Measurements from ENCODE around the gene SCN5A. TPM values are rescaled to one million over a fixed set of nuclear protein-coding genes. Genes with fewer than 3 reads are reported as not detected.

Gene SCN5A
- total and polyA plus RNA-seq, 2 of the 4 experiments (the other 2 are of a cell fraction), result 1.9 to 2.0 TPM

DNA sequence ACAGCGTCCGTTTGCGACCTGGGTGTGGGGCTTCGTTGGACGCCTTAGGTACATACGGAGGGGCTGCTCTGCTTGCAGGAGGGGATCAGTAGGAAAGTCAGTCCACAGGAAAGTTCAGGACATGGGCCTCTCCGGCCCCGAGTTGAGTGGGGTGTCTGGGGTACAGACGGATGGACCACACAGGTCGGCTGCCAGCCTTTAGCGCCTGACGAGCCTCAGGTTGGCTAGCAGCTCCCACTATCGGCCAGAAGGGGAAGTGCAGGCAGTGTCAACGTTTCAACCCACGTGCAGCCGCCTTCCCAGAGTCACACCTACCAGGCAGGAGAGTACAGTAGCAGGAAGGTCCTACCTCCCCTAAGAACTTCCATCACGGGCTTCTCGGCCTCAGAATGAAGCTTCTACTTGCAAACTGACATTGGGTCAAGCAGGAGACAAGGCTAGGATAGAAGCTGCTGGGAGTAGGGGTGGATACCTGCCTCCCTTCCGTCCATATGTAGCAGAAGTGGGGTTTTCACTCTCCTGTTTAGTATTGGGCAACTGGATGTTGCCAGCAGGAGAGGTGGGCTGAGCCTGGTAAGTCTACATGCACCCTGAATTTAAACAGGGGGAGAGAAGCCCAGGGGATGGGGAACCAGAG lies 1.8 kb upstream of the SCN5A start:
- peaks cover 11% of the 10 kb centered on the region for H3K27me3 ChIP-seq (ENCODE audit: control insufficient read depth, insufficient read depth, low read length)
- no peak overlapping the region for H3K27ac ChIP-seq (ENCODE audit: insufficient read depth, low read length)
- H3K9me1 ChIP-seq (ENCODE audit: insufficient read depth, low read length), result no peaks in the 10 kb centered on the region; the same call in 1 of the 2 replicates
- TF ChIP-seq SMC3 (IDR thresholded peaks at IDR 0.05; ENCODE audit: low read depth, low read length), result peak; percentile 60
- peak; percentile 94 for TF ChIP-seq MXI1 (IDR thresholded peaks at IDR 0.05; ENCODE audit: borderline replicate concordance, low read depth, low read length)
- TF ChIP-seq, protein P1, sequence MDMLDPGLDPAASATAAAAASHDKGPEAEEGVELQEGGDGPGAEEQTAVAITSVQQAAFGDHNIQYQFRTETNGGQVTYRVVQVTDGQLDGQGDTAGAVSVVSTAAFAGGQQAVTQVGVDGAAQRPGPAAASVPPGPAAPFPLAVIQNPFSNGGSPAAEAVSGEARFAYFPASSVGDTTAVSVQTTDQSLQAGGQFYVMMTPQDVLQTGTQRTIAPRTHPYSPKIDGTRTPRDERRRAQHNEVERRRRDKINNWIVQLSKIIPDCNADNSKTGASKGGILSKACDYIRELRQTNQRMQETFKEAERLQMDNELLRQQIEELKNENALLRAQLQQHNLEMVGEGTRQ (IDR thresholded peaks at IDR 0.05; ENCODE audit: low read depth, low read length), result peak; percentile 77
- no peak for TF ChIP-seq MAFK (IDR thresholded peaks at IDR 0.05; ENCODE audit: low read depth, low read length)
- TF ChIP-seq NFE2L2 (IDR thresholded peaks at IDR 0.05; ENCODE audit: low read depth, low read length), result no peak
- TF ChIP-seq, protein P2, sequence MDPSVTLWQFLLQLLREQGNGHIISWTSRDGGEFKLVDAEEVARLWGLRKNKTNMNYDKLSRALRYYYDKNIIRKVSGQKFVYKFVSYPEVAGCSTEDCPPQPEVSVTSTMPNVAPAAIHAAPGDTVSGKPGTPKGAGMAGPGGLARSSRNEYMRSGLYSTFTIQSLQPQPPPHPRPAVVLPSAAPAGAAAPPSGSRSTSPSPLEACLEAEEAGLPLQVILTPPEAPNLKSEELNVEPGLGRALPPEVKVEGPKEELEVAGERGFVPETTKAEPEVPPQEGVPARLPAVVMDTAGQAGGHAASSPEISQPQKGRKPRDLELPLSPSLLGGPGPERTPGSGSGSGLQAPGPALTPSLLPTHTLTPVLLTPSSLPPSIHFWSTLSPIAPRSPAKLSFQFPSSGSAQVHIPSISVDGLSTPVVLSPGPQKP (IDR thresholded peaks at IDR 0.05; ENCODE audit: borderline replicate concordance, low read depth, low read length), result no peak
- TF ChIP-seq BHLHE40 (IDR thresholded peaks at IDR 0.05; ENCODE audit: low read depth, low read length), result peak; percentile 86
- no peak for TF ChIP-seq FOS (IDR thresholded peaks at IDR 0.05; ENCODE audit: low read depth, low read length)
- no peak for TF ChIP-seq CHD1 (IDR thresholded peaks at IDR 0.05; ENCODE audit: low read depth, low read length)
- no peak for TF ChIP-seq POLR2A (IDR thresholded peaks at IDR 0.05; ENCODE audit: low read depth, low read length)
- no peak for TF ChIP-seq RFX5 (IDR thresholded peaks at IDR 0.05; ENCODE audit: low read depth, low read length)
- no peak for TF ChIP-seq RCOR1 (IDR thresholded peaks at IDR 0.05; ENCODE audit: insufficient replicate concordance, low read length)
- peak; percentile 93 for TF ChIP-seq CTCF (conservative IDR thresholded peaks at IDR 0.05; ENCODE audit: low read depth, low read length)
- TF ChIP-seq RAD21 (IDR thresholded peaks at IDR 0.05; ENCODE audit: low read length), result peak; percentile 85
- H3K4me2 ChIP-seq (ENCODE audit: low read depth, low read length), result peak overlapping the region; percentile 69; the same call in 1 of the 2 replicates
- no peak overlapping the region for H3K18ac ChIP-seq (ENCODE audit: low read depth, low read length)
- H2AK5ac ChIP-seq (ENCODE audit: low read depth, low read length), result no peak overlapping the region
- dilution Hi-C loops (cut with HindIII; ENCODE audit: low sequenced_read_pairs, unreplicated experiment) (no loop called here), in situ Hi-C loops (cut with MboI; ENCODE audit: low sequenced_read_pairs) (no loop called here), intact Hi-C loops (cut with micrococcal nuclease) (loop anchor here (1.0 to 10.0 kb wide), 2 partner anchors 130 to 296 kb away; no protein-coding TSS in a partner anchor)
- WGBS, 2 experiments (ENCODE audit: extremely low coverage in 2 of 2, insufficient read length in 1 of 2), result 0% methylated on average over 6 of the region's 19 CpGs; no CpG with 5 or more reads in 1 of the 2 experiments
- H4K8ac ChIP-seq (ENCODE audit: low read depth in 2 of 2, low read length in 2 of 2), result no peak overlapping the region
- H3K14ac ChIP-seq (replicated peaks; ENCODE audit: low read depth, low read length), result no peak overlapping the region
- no TSS peak for BruUV-seq (replicated peaks)
- H3K4ac ChIP-seq (ENCODE audit: low read depth, low read length), result no peak overlapping the region
- no peak overlapping the region for H2BK120ac ChIP-seq (ENCODE audit: low read depth, low read length)
- H3K4me1 ChIP-seq (ENCODE audit: control insufficient read depth, insufficient read depth, low read length), result peaks cover 3% of the 10 kb centered on the region
- H2AK9ac ChIP-seq (replicated peaks; ENCODE audit: low read depth, low read length, poor library complexity), result peak overlapping the region; percentile 44
- H2AFZ ChIP-seq (replicated peaks; ENCODE audit: low read length, poor library complexity), result peak overlapping the region; percentile 81
- H3K23ac ChIP-seq (ENCODE audit: low read depth, low read length), result no peak overlapping the region
- no peak overlapping the region for H3K9ac ChIP-seq (ENCODE audit: low read depth, low read length)
- CTCF ChIA-PET, result interaction anchor here (0.5 to 3.3 kb wide), 11 partner anchors 10 to 362 kb away, joined by 3 to 32 read pairs (median 4); no protein-coding TSS in a partner anchor
- H3K36me3 ChIP-seq (ENCODE audit: control insufficient read depth, insufficient read depth, low read length), result no peaks in the 10 kb centered on the region
- POLR2A ChIA-PET (ENCODE audit: unreplicated experiment), result no interaction called here
- peaks cover 0 to 11% of the 10 kb centered on the region in 2 experiments; a peak in 2 of 4 replicates for H3K79me1 ChIP-seq (ENCODE audit: low read depth in 1 of 2, low read length in 2 of 2)
- no peaks in the 10 kb centered on the region for H4K20me1 ChIP-seq (ENCODE audit: insufficient read depth, low read length)
- H3K9me3 ChIP-seq (ENCODE audit: control insufficient read depth, insufficient read depth, low read length), result no peaks in the 10 kb centered on the region
- no peak overlapping the region for H2BK5ac ChIP-seq (ENCODE audit: low read depth, low read length, poor library complexity, severe bottlenecking)
- ATAC-seq (ENCODE audit: low read depth) (peak; percentile 59), DNase-seq (peak; percentile 52)
- no peak overlapping the region for H2BK15ac ChIP-seq (ENCODE audit: low read depth, low read length)
- no peak overlapping the region for H2BK20ac ChIP-seq (ENCODE audit: low read depth, low read length)
- H3K4me3 ChIP-seq (ENCODE audit: insufficient read depth, low read depth, low read length), result no peak overlapping the region
- H4K5ac ChIP-seq (ENCODE audit: low read depth, low read length), result no peak overlapping the region
- no peak overlapping the region for H4K91ac ChIP-seq (ENCODE audit: insufficient read depth, low read depth, low read length)
- no peak overlapping the region for H3K56ac ChIP-seq (ENCODE audit: extremely low read depth, insufficient read depth, low read length)

All from IMR-90 (cell line).